ENCODE data around the gene CDA. TPM values are rescaled to one million over a fixed set of nuclear protein-coding genes. Genes with fewer than 3 reads are reported as not detected.

Gene CDA
- total RNA-seq, 1 experiment from 2014 or later, result 6.5 TPM

DNA sequence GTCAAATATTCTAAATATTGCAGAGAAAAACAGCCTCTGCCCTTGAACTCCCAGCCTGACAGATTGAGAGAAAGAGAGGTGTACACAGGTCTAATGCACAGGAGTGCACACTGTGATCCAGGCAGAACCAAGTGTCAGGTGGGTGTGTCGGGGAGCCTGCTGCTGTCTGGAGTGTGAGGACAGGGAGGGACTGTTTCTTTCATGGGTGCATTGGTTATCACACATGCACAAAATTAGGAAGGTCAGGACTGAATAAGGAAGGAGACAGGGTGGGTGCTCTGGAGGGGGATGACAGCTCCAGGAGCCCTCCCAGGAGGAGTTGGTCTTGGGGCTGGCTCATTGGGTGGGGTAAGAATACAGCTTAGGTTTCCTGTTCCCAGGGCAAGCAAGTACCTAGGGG lies 31.1 kb downstream of the CDA start:
- Histone ChIP-seq H3K4me2 (ENCODE audit: insufficient read depth, insufficient read length, low read length) (no peak overlapping the region), H3K14ac (ENCODE audit: insufficient read depth, low read length) (no peak overlapping the region), H3K9me3 (ENCODE audit: control insufficient read depth, low read depth, low read length) (no peaks in the 10 kb centered on the region), H2BK15ac (ENCODE audit: low read depth, low read length) (no peak overlapping the region), H3K27ac (ENCODE audit: insufficient read length, low read depth, low read length) (no peak overlapping the region), H3T11ph (ENCODE audit: low read length) (no peak overlapping the region), H2BK5ac (ENCODE audit: insufficient read length, low read length) (no peak overlapping the region), H2BK12ac (ENCODE audit: insufficient read length, low read depth, low read length) (no peak overlapping the region), H2AFZ (ENCODE audit: low read length) (no peak overlapping the region), H4K5ac (ENCODE audit: insufficient read length, low read depth, low read length) (no peak overlapping the region), H4K91ac (ENCODE audit: insufficient read length, low read depth, low read length) (no peak overlapping the region), H3K27me3 (ENCODE audit: insufficient read depth, low read length) (no peaks in the 10 kb centered on the region), H3K9ac (ENCODE audit: extremely low read depth, insufficient read length, low read length) (no peak overlapping the region), H4K20me1 (ENCODE audit: control insufficient read depth, insufficient read depth, insufficient read length) (no peaks in the 10 kb centered on the region), H3K23ac (ENCODE audit: insufficient read length, low read depth, low read length) (no peak overlapping the region), H2AK5ac (ENCODE audit: insufficient read length, low read length) (no peak overlapping the region), H4K8ac (replicated peaks; ENCODE audit: insufficient read length, low read depth, low read length) (no peak overlapping the region), H2BK20ac (ENCODE audit: low read depth, low read length, poor library complexity, severe bottlenecking) (no peak overlapping the region), H3K79me1 (ENCODE audit: insufficient read depth, low read depth, low read length, poor library complexity, severe bottlenecking) (no peaks in the 10 kb centered on the region), H3K23me2 (ENCODE audit: insufficient read length, low read depth, low read length, poor library complexity, severe bottlenecking) (no peaks in the 10 kb centered on the region), H3K4me1 (ENCODE audit: insufficient read depth, low read length) (peaks cover 6% of the 10 kb centered on the region; the same call in 1 of the 2 replicates), H3K79me2 (ENCODE audit: insufficient read depth, low read length) (no peaks in the 10 kb centered on the region), H3K4ac (ENCODE audit: low read depth, low read length) (no peak overlapping the region), H2BK120ac (ENCODE audit: low read depth, low read length, poor library complexity, severe bottlenecking) (no peak overlapping the region), H3K56ac (ENCODE audit: insufficient read length, low read depth, low read length) (no peak overlapping the region), H3K18ac (ENCODE audit: insufficient read length, low read depth, low read length) (no peak overlapping the region)
- Mint-ChIP-seq H3K27me3 (ENCODE audit: low read depth) (no peaks in the 10 kb centered on the region; the same call in 1 of the 2 replicates), H3K4me3 (no peak overlapping the region), H3K4me1 (peaks cover 24 to 26% of the 10 kb centered on the region in 2 experiments), H3K27ac (no peak overlapping the region), H3K36me3 (ENCODE audit: insufficient read depth in 1 of 3, low read depth in 3 of 3) (no peaks in the 10 kb centered on the region), H3K9me3 (no peaks in the 10 kb centered on the region; a peak in 1 of 5 replicates)
- TF ChIP-seq, protein P1, sequence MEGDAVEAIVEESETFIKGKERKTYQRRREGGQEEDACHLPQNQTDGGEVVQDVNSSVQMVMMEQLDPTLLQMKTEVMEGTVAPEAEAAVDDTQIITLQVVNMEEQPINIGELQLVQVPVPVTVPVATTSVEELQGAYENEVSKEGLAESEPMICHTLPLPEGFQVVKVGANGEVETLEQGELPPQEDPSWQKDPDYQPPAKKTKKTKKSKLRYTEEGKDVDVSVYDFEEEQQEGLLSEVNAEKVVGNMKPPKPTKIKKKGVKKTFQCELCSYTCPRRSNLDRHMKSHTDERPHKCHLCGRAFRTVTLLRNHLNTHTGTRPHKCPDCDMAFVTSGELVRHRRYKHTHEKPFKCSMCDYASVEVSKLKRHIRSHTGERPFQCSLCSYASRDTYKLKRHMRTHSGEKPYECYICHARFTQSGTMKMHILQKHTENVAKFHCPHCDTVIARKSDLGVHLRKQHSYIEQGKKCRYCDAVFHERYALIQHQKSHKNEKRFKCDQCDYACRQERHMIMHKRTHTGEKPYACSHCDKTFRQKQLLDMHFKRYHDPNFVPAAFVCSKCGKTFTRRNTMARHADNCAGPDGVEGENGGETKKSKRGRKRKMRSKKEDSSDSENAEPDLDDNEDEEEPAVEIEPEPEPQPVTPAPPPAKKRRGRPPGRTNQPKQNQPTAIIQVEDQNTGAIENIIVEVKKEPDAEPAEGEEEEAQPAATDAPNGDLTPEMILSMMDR (conservative IDR thresholded peaks at IDR 0.05), result no peak
- no peak for DNase-seq
- WGBS (ENCODE audit: extremely low coverage, insufficient read length, low lambda C conversion rate), result no CpG with 5 or more reads among the region's 1 CpG

Data from H9 (cell line).